NCI-H460 (cell line): ENCODE data around the gene IL12A. TPM values are rescaled to one million over a fixed set of nuclear protein-coding genes. Genes with fewer than 3 reads are reported as not detected.

Experiments used
- DNase-seq: peaks from one replicate; pipeline ENCODE4 v3.0.0-alpha.2; 2016; ENCODE audit warnings: low read depth; ENCODE audit errors: extremely low read depth
- total RNA-seq: library from RNA; depleted of rRNA; stranded (reverse); fragments of >200 nt; shearing (Covaris generic); gene quantifications from 2 replicates; pipeline ENCODE4 v1.2.3, GENCODE V29; 2014; rRNA removed

Gene IL12A
- total RNA-seq, 1 experiment from 2014 or later: 3.1 TPM

DNA sequence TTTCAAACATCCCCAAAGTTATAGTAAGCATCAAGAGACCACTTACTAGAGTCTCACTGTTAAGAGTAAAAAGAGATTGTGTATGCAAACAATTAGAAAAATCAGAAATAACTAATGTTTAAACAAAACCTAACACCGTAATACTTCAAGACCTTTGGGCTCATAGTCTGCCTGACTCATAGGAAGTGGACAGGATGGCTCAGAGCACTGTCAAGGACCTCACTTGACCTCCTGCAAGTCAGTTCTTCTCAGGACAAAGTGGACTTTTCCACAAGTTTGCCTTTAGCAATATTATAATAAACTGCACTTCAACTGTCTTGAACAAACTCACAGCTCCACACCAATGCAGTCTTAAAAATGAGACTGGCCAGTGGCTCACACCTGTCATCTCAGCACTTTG is 34.8 kb downstream of the IL12A start:
- DNase-seq: no peak

DNA sequence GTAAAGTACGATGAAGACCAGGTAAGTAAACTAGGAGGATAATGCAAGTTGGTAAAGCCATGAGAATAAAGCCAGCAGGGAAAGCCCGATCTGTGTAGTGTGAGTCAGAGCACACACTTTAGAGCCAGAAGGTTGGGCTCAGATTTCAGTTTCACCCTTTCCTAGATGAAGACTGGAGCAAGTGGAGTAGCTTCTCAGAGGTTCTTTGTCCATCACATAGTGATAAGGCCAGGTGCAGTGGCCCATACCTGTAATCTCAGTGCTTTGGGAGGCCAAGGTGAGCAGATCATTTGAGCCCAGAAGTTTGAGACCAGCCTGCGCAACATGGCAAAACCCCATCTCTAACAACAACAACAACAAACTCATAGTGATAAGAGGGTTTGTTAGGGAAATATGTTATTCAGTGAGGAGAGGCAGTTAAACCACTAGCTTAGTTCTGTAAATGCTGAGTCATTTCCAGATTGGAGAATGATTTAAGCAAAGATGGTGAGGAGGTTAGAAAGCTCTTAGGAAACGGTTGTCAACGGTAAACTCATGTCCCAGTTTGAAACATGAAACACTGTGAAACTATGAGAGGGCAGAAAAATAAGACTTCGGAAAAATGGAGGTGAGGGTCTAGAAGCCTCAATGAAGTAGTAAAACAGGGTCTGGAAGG is 39.0 kb downstream of the IL12A start:
- no peak for DNase-seq

DNA sequence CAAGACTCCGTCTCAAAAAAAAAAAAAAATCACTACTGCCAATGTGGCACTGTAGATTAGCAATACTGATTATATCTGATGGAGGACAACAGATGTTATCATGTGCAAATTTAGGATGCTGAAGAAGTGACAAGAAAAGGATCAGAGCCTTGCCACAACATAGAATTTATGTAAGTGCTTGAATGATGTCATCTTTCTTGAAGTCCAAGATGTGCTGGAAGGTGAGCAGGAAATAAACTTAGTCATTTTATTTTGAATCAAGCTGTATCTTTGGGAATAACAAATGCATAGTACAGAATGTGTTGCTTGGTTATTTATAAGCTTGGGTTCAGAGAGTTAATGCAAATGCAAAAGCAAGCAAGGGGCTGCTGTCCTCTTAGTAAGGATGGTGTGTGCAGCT is 47.1 kb downstream of the IL12A start:
- no peak for DNase-seq

DNA sequence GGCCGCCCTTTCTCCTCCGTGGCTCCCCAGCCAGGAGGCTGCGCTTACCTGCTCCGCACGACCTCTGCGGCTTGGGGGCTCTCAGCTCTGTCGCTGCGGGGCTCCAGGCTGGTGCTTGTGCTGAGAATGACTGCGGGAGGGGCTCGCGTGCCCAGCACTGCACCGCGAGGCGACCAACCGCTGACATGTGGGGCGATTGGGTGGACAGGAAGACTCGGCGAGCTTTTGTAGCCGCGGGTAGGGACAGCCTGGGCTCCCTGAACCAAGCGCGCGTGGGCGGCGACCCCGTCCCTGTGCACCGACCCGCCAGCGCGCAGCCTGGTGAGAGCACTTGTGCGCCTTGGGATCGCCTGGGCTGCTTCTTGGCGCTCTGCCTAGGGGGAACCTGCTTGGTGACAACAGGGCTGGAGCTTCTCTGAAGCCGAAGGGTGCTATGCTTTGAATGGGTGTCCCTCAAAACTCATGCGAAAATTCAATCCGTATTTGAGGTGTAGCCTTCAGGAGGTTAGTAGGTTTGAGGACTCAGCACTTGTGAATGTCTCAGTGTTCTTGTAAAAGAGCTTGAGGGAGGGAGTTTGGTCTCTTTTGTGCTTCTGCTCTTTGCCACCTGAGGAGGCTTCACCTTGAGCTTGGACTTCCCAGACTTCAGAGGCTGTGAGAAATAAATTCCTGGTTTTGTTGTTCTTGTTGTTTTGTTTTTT is 50.4 kb downstream of the IL12A start:
- DNase-seq: no peak

DNA sequence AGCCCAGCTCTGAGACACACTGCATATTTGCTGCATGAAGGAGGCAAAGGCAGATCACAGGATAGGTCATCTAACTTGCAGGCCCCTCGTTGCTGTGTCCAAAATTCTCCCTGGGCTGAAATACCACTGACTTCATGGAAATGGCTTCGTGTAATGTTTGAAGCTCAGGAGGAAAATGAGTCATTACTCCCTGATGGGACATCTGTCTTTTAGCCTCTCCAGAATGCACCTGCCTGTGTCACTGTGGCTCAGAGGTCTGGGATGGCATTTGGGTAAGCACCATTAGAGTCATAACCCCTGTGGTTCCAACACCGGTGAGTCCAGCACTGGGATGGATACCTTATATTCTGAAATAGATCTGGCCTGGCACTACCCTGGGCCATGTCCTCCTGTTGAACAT is 51.5 kb downstream of the IL12A start:
- no peak for DNase-seq

DNA sequence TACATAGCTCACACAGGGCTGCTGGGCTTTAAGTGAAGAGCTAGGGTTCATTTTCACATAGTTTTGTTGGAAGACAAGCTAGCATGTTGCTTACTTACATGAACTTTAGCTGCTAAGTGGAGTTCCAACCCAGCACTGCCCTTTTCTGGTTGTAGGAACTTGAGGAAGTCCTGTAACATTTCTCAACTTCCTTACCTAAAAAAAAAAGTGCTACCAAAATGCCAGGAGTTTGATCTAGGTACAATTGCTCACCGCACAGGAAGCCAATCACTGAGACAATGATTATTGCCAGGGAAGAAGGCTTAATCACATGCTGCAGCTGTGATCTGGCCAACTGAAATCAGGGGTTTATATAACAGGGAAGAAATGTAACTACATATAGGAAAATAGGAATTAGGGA is 52.8 kb downstream of the IL12A start:
- no peak for DNase-seq

DNA sequence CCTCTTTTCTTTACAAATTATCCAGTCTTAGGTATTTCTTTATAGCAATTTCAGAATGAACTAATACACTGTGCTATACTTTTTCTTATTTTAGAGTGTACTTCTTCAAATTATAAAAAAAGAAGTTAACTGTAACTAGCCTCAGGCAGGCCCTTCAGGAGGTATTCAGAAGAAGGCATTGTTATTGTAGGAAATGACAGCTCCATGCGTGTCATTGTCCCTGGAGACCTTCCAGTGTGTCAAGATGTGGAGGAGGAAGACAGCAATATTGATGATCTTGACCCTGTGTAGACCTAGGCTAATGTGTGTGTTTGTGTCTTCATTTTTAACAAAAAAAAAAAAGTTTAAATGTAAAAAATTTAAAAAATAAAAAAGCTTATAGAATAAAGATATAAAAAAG is 55.5 kb downstream of the IL12A start:
- no peak for DNase-seq

Other genes with a start within 250 kb of the IL12A start
- 0.35 and 1.9 TPM in 2 replicates for gene SCHIP1, start 149.0 kb upstream of the IL12A start, total RNA-seq
- gene C3orf80, start 236.6 kb downstream of the IL12A start, total RNA-seq: not detected in 2 replicates